ENCODE data around the gene ABCC1. TPM values are rescaled to one million over a fixed set of nuclear protein-coding genes. Genes with fewer than 3 reads are reported as not detected.
"Not testable (repeated sequence)": the region's sequence is repeated elsewhere in the genome, so short reads cannot be mapped to it uniquely, and the experiment has no call there.

ABCC1 gene
- 34.2 TPM for total RNA-seq

- intact Hi-C loops (cut with DNase I) = no loop called here
- ATAC-seq (peak; percentile 56), DNase-seq (ENCODE audit: low spot score) (peak; percentile 70)
Measured at GRCh38 chr16:15949210-15950160, at the start of gene ABCC1. TSS of gene ABCC1 (plus strand) at chr16:15949616. CDS start at chr16:15949752, 136 bp downstream.

- DNase-seq (ENCODE audit: low spot score) = no peak
- ATAC-seq = no peak
- intact Hi-C loops (cut with DNase I) = no loop called here
Measured at GRCh38 chr16:15900357-15900756, 49.1 kb upstream of the ABCC1 start.

- ATAC-seq = no peak
- intact Hi-C loops (cut with DNase I) = no loop called here
- no peak for DNase-seq (ENCODE audit: low spot score)
Measured at GRCh38 chr16:15900901-15901500, 48.4 kb upstream of the ABCC1 start.

- ATAC-seq = no peak
- intact Hi-C loops (cut with DNase I) = no loop called here
- no peak for DNase-seq (ENCODE audit: low spot score)
Measured at GRCh38 chr16:15903960-15904359, 45.5 kb upstream of the ABCC1 start.

GRCh38 chr16:15906439-15906838 lies 43.0 kb upstream of the ABCC1 start:
- intact Hi-C loops (cut with DNase I) = no loop called here
- no peak for ATAC-seq
- DNase-seq (ENCODE audit: low spot score) = no peak

- ATAC-seq = no peak
- intact Hi-C loops (cut with DNase I) = no loop called here
- DNase-seq (ENCODE audit: low spot score) = no peak
Measured at GRCh38 chr16:15907863-15908478, 41.4 kb upstream of the ABCC1 start.

- intact Hi-C loops (cut with DNase I) = no loop called here
- ATAC-seq = no peak
- no peak for DNase-seq (ENCODE audit: low spot score)
Measured at GRCh38 chr16:15911198-15911597, 38.2 kb upstream of the ABCC1 start.

- ATAC-seq (no peak), DNase-seq (ENCODE audit: low spot score) (no peak)
- intact Hi-C loops (cut with DNase I) = no loop called here
Measured at GRCh38 chr16:15913046-15913698, 36.2 kb upstream of the ABCC1 start.

GRCh38 chr16:15915555-15916081 lies 33.8 kb upstream of the ABCC1 start:
- ATAC-seq = no peak
- intact Hi-C loops (cut with DNase I) = no loop called here
- no peak for DNase-seq (ENCODE audit: low spot score)

GRCh38 chr16:15916323-15916722 lies 33.1 kb upstream of the ABCC1 start:
- no peak for ATAC-seq
- intact Hi-C loops (cut with DNase I) = no loop called here
- no peak for DNase-seq (ENCODE audit: low spot score)

- ATAC-seq; intact Hi-C loops (cut with DNase I); DNase-seq (ENCODE audit: low spot score): not testable (repeated sequence)
Measured at GRCh38 chr16:15918314-15918713, 31.1 kb upstream of the ABCC1 start.

- ATAC-seq = no peak
Measured at GRCh38 chr16:15919331-15919730, 30.1 kb upstream of the ABCC1 start.

GRCh38 chr16:15924996-15925395 lies 24.4 kb upstream of the ABCC1 start:
- ATAC-seq = no peak
- intact Hi-C loops (cut with DNase I) = no loop called here
- DNase-seq (ENCODE audit: low spot score) = no peak

More at GRCh38 chr16:15919331-15919730, 30.1 kb upstream of the ABCC1 start:
- intact Hi-C loops (cut with DNase I) = no loop called here
- DNase-seq (ENCODE audit: low spot score) = no peak

GRCh38 chr16:15925631-15926030 lies 23.8 kb upstream of the ABCC1 start:
- no peak for ATAC-seq
- intact Hi-C loops (cut with DNase I) = no loop called here
- DNase-seq (ENCODE audit: low spot score) = no peak

- ATAC-seq (no peak), DNase-seq (ENCODE audit: low spot score) (no peak)
- intact Hi-C loops (cut with DNase I) = no loop called here
Measured at GRCh38 chr16:15928261-15929104, 20.9 kb upstream of the ABCC1 start.

GRCh38 chr16:15932939-15933338 lies 16.5 kb upstream of the ABCC1 start:
- ATAC-seq = no peak
- intact Hi-C loops (cut with DNase I) = no loop called here
- no peak for DNase-seq (ENCODE audit: low spot score)

- intact Hi-C loops (cut with DNase I) = no loop called here
- no peak for DNase-seq (ENCODE audit: low spot score)
- ATAC-seq = no peak
Measured at GRCh38 chr16:15933781-15934180, 15.6 kb upstream of the ABCC1 start.

GRCh38 chr16:15934991-15935390 lies 14.4 kb upstream of the ABCC1 start:
- intact Hi-C loops (cut with DNase I) = no loop called here
- ATAC-seq = no peak
- no peak for DNase-seq (ENCODE audit: low spot score)
